ENCODE measurements around the gene SPG11. TPM values are rescaled to one million over a fixed set of nuclear protein-coding genes. Genes with fewer than 3 reads are reported as not detected.

Gene SPG11
- total and polyA plus RNA-seq, 9 of the 15 experiments (the other 6 are each of a cell fraction or from before 2014, with no cell fraction given): 23.3 to 71.2 (median 45.6) TPM

- Histone ChIP-seq H2AFZ (ENCODE audit: low read depth, low read length) (no peak overlapping the region), H3K79me2 (ENCODE audit: control insufficient read depth, insufficient read depth, low read length) (peaks cover 37% of the 10 kb centered on the region), H3K9me1 (ENCODE audit: control insufficient read depth, insufficient read depth, low read length) (no peaks in the 10 kb centered on the region), H3K27ac (ENCODE audit: extremely low read depth, low read depth, low read length) (no peak overlapping the region), H3K4me1 (replicated peaks in 1 of 2; ENCODE audit: control insufficient read depth in 2 of 2, insufficient read depth in 2 of 2, low read length in 2 of 2) (no peaks in the 10 kb centered on the region; a peak in 2 of 5 replicates), H3K9me3 (replicated peaks; ENCODE audit: control insufficient read depth, insufficient read depth, low read depth, low read length) (no peaks in the 10 kb centered on the region), H4K20me1 (replicated peaks; ENCODE audit: control insufficient read depth, insufficient read depth, low read length) (no peaks in the 10 kb centered on the region), H3K9ac (ENCODE audit: insufficient read depth in 1 of 2, low read depth in 2 of 2, low read length in 2 of 2) (no peak overlapping the region), H3K36me3 (ENCODE audit: control insufficient read depth, insufficient read depth, low read length) (peaks cover 62% of the 10 kb centered on the region), H3K4me2 (ENCODE audit: insufficient read depth, low read length) (no peak overlapping the region), H3K4me3 (no peak overlapping the region), H3K27me3 (ENCODE audit: control insufficient read depth in 2 of 2, insufficient read depth in 2 of 2, low read length in 2 of 2) (no peaks in the 10 kb centered on the region)
- in situ Hi-C loops (cut with MboI): no loop called here
- 90% methylated on average over 2 of the region's 2 CpGs for WGBS (ENCODE audit: insufficient coverage, low coverage, missing lambda C conversion rate)
- ChIA-PET CTCF (ENCODE audit: low intra/inter-chr PET ratio) (no interaction called here), POLR2A (interaction anchor here (0.9 kb wide), 1 partner anchor 16 kb away, joined by 7 read pairs; the partner anchor contains the start of gene SPG11)
- ATAC-seq: no peak
- BruUV-seq (replicated peaks): no TSS peak
- no peak for DNase-seq (ENCODE audit: extremely low read depth in 1 of 4, low spot score in 3 of 4)
- intact Hi-C loops (cut with micrococcal nuclease): no loop called here
- FAIRE-seq: no peak
- TF ChIP-seq HNRNPUL1 (IDR thresholded peaks at IDR 0.05; ENCODE audit: low read length) (no peak), WHSC1 (IDR thresholded peaks at IDR 0.05; ENCODE audit: low read length) (no peak), ETS1 (conservative IDR thresholded peaks at IDR 0.05; ENCODE audit: control insufficient read depth, low read depth, low read length) (no peak), ZNF212 (CRISPR knock-in tag; IDR thresholded peaks at IDR 0.05) (no peak), CEBPG (CRISPR knock-in tag; IDR thresholded peaks at IDR 0.05) (peak; percentile 46; the same call in 1 of the 2 replicates), CEBPG (tag; conservative IDR thresholded peaks at IDR 0.05 in 1 of 2, IDR thresholded peaks at IDR 0.05 in 1 of 2) (no peak), RB1 (IDR thresholded peaks at IDR 0.05; ENCODE audit: low read depth) (no peak), TAF15 (IDR thresholded peaks at IDR 0.05; ENCODE audit: low read depth, low read length) (no peak), BCLAF1 (IDR thresholded peaks at IDR 0.05; ENCODE audit: borderline replicate concordance in 1 of 2, control insufficient read depth in 1 of 2, low read depth in 2 of 2, low read length in 1 of 2) (no peak), CSDE1 (IDR thresholded peaks at IDR 0.05) (no peak), HMG20B (CRISPR knock-in tag; IDR thresholded peaks at IDR 0.05) (no peak), ZFP30 (CRISPR knock-in tag; IDR thresholded peaks at IDR 0.05; ENCODE audit: borderline replicate concordance) (no peak), AFF4 (CRISPR knock-in tag; IDR thresholded peaks at IDR 0.05) (no peak), NR3C1 (CRISPR knock-in tag; IDR thresholded peaks at IDR 0.05) (no peak), RBM25 (IDR thresholded peaks at IDR 0.05; ENCODE audit: low read depth, low read length, severe bottlenecking) (peak; percentile 35), CREM (IDR thresholded peaks at IDR 0.05; ENCODE audit: low read depth) (no peak)
Observed at GRCh38 chr15:44646460-44646859, 17.0 kb downstream of the SPG11 start.

All from K562 (cell line).